ENCODE data around the gene UQCRFS1. TPM values are rescaled to one million over a fixed set of nuclear protein-coding genes. Genes with fewer than 3 reads are reported as not detected.
"Not testable (repeated sequence)": the region's sequence is repeated elsewhere in the genome, so short reads cannot be mapped to it uniquely, and the experiment has no call there.

UQCRFS1 gene
- total RNA-seq, 1 experiment from 2014 or later, result 44.4 TPM

GRCh38 chr19:29233591-29233990 lies 20.6 kb upstream of the UQCRFS1 start:
- CTCF ChIA-PET, result interaction anchor here (0.6 to 0.8 kb wide), 3 partner anchors 27 to 364 kb away, joined by 3 read pairs; no protein-coding TSS in a partner anchor
- no TSS peak for BruUV-seq (replicated peaks)
- H3K9me3 Mint-ChIP-seq (ENCODE audit: unreplicated experiment), result peaks cover 23% of the 10 kb centered on the region

GRCh38 chr19:29232315-29232852 lies 19.4 kb upstream of the UQCRFS1 start:
- BruUV-seq (replicated peaks), result no TSS peak
- TF ChIP-seq, protein P1, sequence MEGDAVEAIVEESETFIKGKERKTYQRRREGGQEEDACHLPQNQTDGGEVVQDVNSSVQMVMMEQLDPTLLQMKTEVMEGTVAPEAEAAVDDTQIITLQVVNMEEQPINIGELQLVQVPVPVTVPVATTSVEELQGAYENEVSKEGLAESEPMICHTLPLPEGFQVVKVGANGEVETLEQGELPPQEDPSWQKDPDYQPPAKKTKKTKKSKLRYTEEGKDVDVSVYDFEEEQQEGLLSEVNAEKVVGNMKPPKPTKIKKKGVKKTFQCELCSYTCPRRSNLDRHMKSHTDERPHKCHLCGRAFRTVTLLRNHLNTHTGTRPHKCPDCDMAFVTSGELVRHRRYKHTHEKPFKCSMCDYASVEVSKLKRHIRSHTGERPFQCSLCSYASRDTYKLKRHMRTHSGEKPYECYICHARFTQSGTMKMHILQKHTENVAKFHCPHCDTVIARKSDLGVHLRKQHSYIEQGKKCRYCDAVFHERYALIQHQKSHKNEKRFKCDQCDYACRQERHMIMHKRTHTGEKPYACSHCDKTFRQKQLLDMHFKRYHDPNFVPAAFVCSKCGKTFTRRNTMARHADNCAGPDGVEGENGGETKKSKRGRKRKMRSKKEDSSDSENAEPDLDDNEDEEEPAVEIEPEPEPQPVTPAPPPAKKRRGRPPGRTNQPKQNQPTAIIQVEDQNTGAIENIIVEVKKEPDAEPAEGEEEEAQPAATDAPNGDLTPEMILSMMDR (IDR thresholded peaks at IDR 0.05; ENCODE audit: unreplicated experiment), result no peak
- intact Hi-C loops (cut with micrococcal nuclease), result no loop called here
- Mint-ChIP-seq H3K36me3 (ENCODE audit: insufficient read depth, unreplicated experiment) (peaks cover 5% of the 10 kb centered on the region), H3K9me3 (ENCODE audit: unreplicated experiment) (peaks cover 23% of the 10 kb centered on the region), H3K27me3 (ENCODE audit: insufficient read depth, unreplicated experiment) (no peaks in the 10 kb centered on the region), H3K4me3 (ENCODE audit: unreplicated experiment) (no peak overlapping the region), H3K4me1 (ENCODE audit: insufficient read depth, unreplicated experiment) (no peaks in the 10 kb centered on the region), H3K27ac (ENCODE audit: low read depth, unreplicated experiment) (no peak overlapping the region)
- ChIA-PET CTCF (interaction anchor here (0.7 kb wide), 1 partner anchor 30 kb away, joined by 3 read pairs; no protein-coding TSS in a partner anchor), POLR2A (no interaction called here)
- DNase-seq (ENCODE audit: unreplicated experiment), result no peak

More at GRCh38 chr19:29233591-29233990, 20.6 kb upstream of the UQCRFS1 start:
- H3K4me3 Mint-ChIP-seq (ENCODE audit: unreplicated experiment), result no peak overlapping the region
- no peaks in the 10 kb centered on the region for H3K27me3 Mint-ChIP-seq (ENCODE audit: insufficient read depth, unreplicated experiment)
- H3K27ac Mint-ChIP-seq (ENCODE audit: low read depth, unreplicated experiment), result no peak overlapping the region
- peaks cover 5% of the 10 kb centered on the region for H3K36me3 Mint-ChIP-seq (ENCODE audit: insufficient read depth, unreplicated experiment)
- TF ChIP-seq, protein P1 (IDR thresholded peaks at IDR 0.05; ENCODE audit: unreplicated experiment), result no peak
- intact Hi-C loops (cut with micrococcal nuclease), result no loop called here
- no peak for DNase-seq (ENCODE audit: unreplicated experiment)
- POLR2A ChIA-PET, result no interaction called here
- H3K4me1 Mint-ChIP-seq (ENCODE audit: insufficient read depth, unreplicated experiment), result no peaks in the 10 kb centered on the region

GRCh38 chr19:29231306-29231705 lies 18.4 kb upstream of the UQCRFS1 start:
- BruUV-seq (replicated peaks); CTCF ChIA-PET; H3K27ac Mint-ChIP-seq (ENCODE audit: low read depth, unreplicated experiment); H3K4me3 Mint-ChIP-seq (ENCODE audit: unreplicated experiment); POLR2A ChIA-PET; intact Hi-C loops (cut with micrococcal nuclease); H3K4me1 Mint-ChIP-seq (ENCODE audit: insufficient read depth, unreplicated experiment); H3K27me3 Mint-ChIP-seq (ENCODE audit: insufficient read depth, unreplicated experiment); DNase-seq (ENCODE audit: unreplicated experiment); H3K36me3 Mint-ChIP-seq (ENCODE audit: insufficient read depth, unreplicated experiment): not testable (repeated sequence)
- H3K9me3 Mint-ChIP-seq (ENCODE audit: unreplicated experiment), result peaks cover 20% of the 10 kb centered on the region

- Mint-ChIP-seq H3K9me3 (ENCODE audit: unreplicated experiment) (no peaks in the 10 kb centered on the region), H3K4me1 (ENCODE audit: insufficient read depth, unreplicated experiment) (no peaks in the 10 kb centered on the region), H3K4me3 (ENCODE audit: unreplicated experiment) (no peak overlapping the region), H3K36me3 (ENCODE audit: insufficient read depth, unreplicated experiment) (no peaks in the 10 kb centered on the region), H3K27ac (ENCODE audit: low read depth, unreplicated experiment) (no peak overlapping the region), H3K27me3 (ENCODE audit: insufficient read depth, unreplicated experiment) (peaks cover 15% of the 10 kb centered on the region)
- intact Hi-C loops (cut with micrococcal nuclease), result loop anchor here (10.0 kb wide), 1 partner anchor 497 kb away; the partner anchor contains the start of gene C19orf12
- POLR2A ChIA-PET, result no interaction called here
- TF ChIP-seq, protein P1 (IDR thresholded peaks at IDR 0.05; ENCODE audit: unreplicated experiment), result no peak
- BruUV-seq (replicated peaks), result no TSS peak
- CTCF ChIA-PET, result no interaction called here
- no peak for DNase-seq (ENCODE audit: unreplicated experiment)
These were observed 4.7 kb upstream of the UQCRFS1 start for GRCh38 chr19:29217616-29218015.

Data from MCF 10A (cell line).